ENCODE results near the gene RAB22A.

RAB22A gene

GRCh38 chr20:58300321-58300720 is 9.2 kb upstream of the RAB22A start:
- Histone ChIP-seq H3K27me3 (ENCODE audit: control insufficient read depth, insufficient read depth, low read length, poor library complexity, severe bottlenecking) (no peaks in the 10 kb centered on the region), H3K9me3 (ENCODE audit: control insufficient read depth, low read length) (no peaks in the 10 kb centered on the region), H3K27ac (ENCODE audit: insufficient read depth, low read depth, low read length, poor library complexity, severe bottlenecking) (no peak overlapping the region), H3K4me1 (ENCODE audit: control insufficient read depth, insufficient read depth, low read length) (no peaks in the 10 kb centered on the region), H3K36me3 (ENCODE audit: control insufficient read depth, insufficient read depth, low read length) (no peaks in the 10 kb centered on the region), H3K4me3 (ENCODE audit: insufficient read depth, low read depth, low read length) (no peak overlapping the region)
- 83 to 89% methylated on average over 5 of the region's 5 CpGs for whole genome bisulfite sequencing, 2 experiments

GRCh38 chr20:58303547-58303946 is 6.0 kb upstream of the RAB22A start:
- no peak overlapping the region for H3K27ac ChIP-seq (ENCODE audit: insufficient read depth, low read depth, low read length, poor library complexity, severe bottlenecking)
- no peak overlapping the region for H3K4me3 ChIP-seq (ENCODE audit: insufficient read depth, low read depth, low read length)
- WGBS, 2 experiments: 81 to 84% methylated on average over 1 of the region's 1 CpG
- H3K9me3 ChIP-seq (ENCODE audit: control insufficient read depth, low read length): no peaks in the 10 kb centered on the region
- no peaks in the 10 kb centered on the region for H3K36me3 ChIP-seq (ENCODE audit: control insufficient read depth, insufficient read depth, low read length)
- H3K4me1 ChIP-seq (ENCODE audit: control insufficient read depth, insufficient read depth, low read length): no peaks in the 10 kb centered on the region
- no peaks in the 10 kb centered on the region for H3K27me3 ChIP-seq (ENCODE audit: control insufficient read depth, insufficient read depth, low read length, poor library complexity, severe bottlenecking)

- Histone ChIP-seq H3K4me3 (ENCODE audit: insufficient read depth, low read depth, low read length) (no peak overlapping the region), H3K9me3 (ENCODE audit: control insufficient read depth, low read length) (no peaks in the 10 kb centered on the region), H3K4me1 (ENCODE audit: control insufficient read depth, insufficient read depth, low read length) (no peaks in the 10 kb centered on the region), H3K36me3 (ENCODE audit: control insufficient read depth, insufficient read depth, low read length) (no peaks in the 10 kb centered on the region), H3K27me3 (ENCODE audit: control insufficient read depth, insufficient read depth, low read length, poor library complexity, severe bottlenecking) (no peaks in the 10 kb centered on the region), H3K27ac (ENCODE audit: insufficient read depth, low read depth, low read length, poor library complexity, severe bottlenecking) (no peak overlapping the region)
- 95 to 96% methylated on average over 1 of the region's 1 CpG for WGBS, 2 experiments
These were observed 4.5 kb upstream of the RAB22A start for GRCh38 chr20:58305061-58305460.

- H3K27me3 ChIP-seq (ENCODE audit: control insufficient read depth, insufficient read depth, low read length, poor library complexity, severe bottlenecking): no peaks in the 10 kb centered on the region
- WGBS, 2 experiments: 95 to 97% methylated on average over 11 of the region's 11 CpGs
- H3K36me3 ChIP-seq (ENCODE audit: control insufficient read depth, insufficient read depth, low read length): no peaks in the 10 kb centered on the region
- H3K4me1 ChIP-seq (ENCODE audit: control insufficient read depth, insufficient read depth, low read length): peaks cover 5% of the 10 kb centered on the region
- H3K9me3 ChIP-seq (ENCODE audit: control insufficient read depth, low read length): no peaks in the 10 kb centered on the region
- no peak overlapping the region for H3K4me3 ChIP-seq (ENCODE audit: insufficient read depth, low read depth, low read length)
- no peak overlapping the region for H3K27ac ChIP-seq (ENCODE audit: insufficient read depth, low read depth, low read length, poor library complexity, severe bottlenecking)
These were observed 2.9 kb upstream of the RAB22A start for GRCh38 chr20:58306421-58307261.

GRCh38 chr20:58307270-58307669 is 2.2 kb upstream of the RAB22A start:
- Histone ChIP-seq H3K4me1 (ENCODE audit: control insufficient read depth, insufficient read depth, low read length) (peaks cover 5% of the 10 kb centered on the region), H3K4me3 (ENCODE audit: insufficient read depth, low read depth, low read length) (no peak overlapping the region), H3K27me3 (ENCODE audit: control insufficient read depth, insufficient read depth, low read length, poor library complexity, severe bottlenecking) (no peaks in the 10 kb centered on the region), H3K27ac (ENCODE audit: insufficient read depth, low read depth, low read length, poor library complexity, severe bottlenecking) (no peak overlapping the region), H3K36me3 (ENCODE audit: control insufficient read depth, insufficient read depth, low read length) (no peaks in the 10 kb centered on the region), H3K9me3 (ENCODE audit: control insufficient read depth, low read length) (no peaks in the 10 kb centered on the region)
- WGBS, 2 experiments: 95 to 96% methylated on average over 7 of the region's 7 CpGs

GRCh38 chr20:58308290-58308679 is 1.2 kb upstream of the RAB22A start:
- H3K4me3 ChIP-seq (ENCODE audit: insufficient read depth, low read depth, low read length): peak overlapping the region; percentile 49
- peaks cover 4% of the 10 kb centered on the region for H3K36me3 ChIP-seq (ENCODE audit: control insufficient read depth, insufficient read depth, low read length)
- H3K27me3 ChIP-seq (ENCODE audit: control insufficient read depth, insufficient read depth, low read length, poor library complexity, severe bottlenecking): no peaks in the 10 kb centered on the region
- no peak overlapping the region for H3K27ac ChIP-seq (ENCODE audit: insufficient read depth, low read depth, low read length, poor library complexity, severe bottlenecking)
- H3K4me1 ChIP-seq (ENCODE audit: control insufficient read depth, insufficient read depth, low read length): peaks cover 5% of the 10 kb centered on the region
- 86 to 91% methylated on average over 9 of the region's 9 CpGs for WGBS, 2 experiments
- H3K9me3 ChIP-seq (ENCODE audit: control insufficient read depth, low read length): no peaks in the 10 kb centered on the region

GRCh38 chr20:58308680-58309527 is 611 bp upstream of the RAB22A start:
- Histone ChIP-seq H3K4me1 (ENCODE audit: control insufficient read depth, insufficient read depth, low read length) (peaks cover 5% of the 10 kb centered on the region), H3K36me3 (ENCODE audit: control insufficient read depth, insufficient read depth, low read length) (peaks cover 4% of the 10 kb centered on the region), H3K27me3 (ENCODE audit: control insufficient read depth, insufficient read depth, low read length, poor library complexity, severe bottlenecking) (no peaks in the 10 kb centered on the region), H3K4me3 (ENCODE audit: insufficient read depth, low read depth, low read length) (peak overlapping the region; percentile 49), H3K27ac (ENCODE audit: insufficient read depth, low read depth, low read length, poor library complexity, severe bottlenecking) (no peak overlapping the region), H3K9me3 (ENCODE audit: control insufficient read depth, low read length) (no peaks in the 10 kb centered on the region)
- 24 to 29% methylated on average over 38 to 40 of the region's 41 CpGs for WGBS, 2 experiments

GRCh38 chr20:58310291-58310782 is 822 bp downstream of the RAB22A start:
- H3K27ac ChIP-seq (ENCODE audit: insufficient read depth, low read depth, low read length, poor library complexity, severe bottlenecking): no peak overlapping the region
- H3K9me3 ChIP-seq (ENCODE audit: control insufficient read depth, low read length): no peaks in the 10 kb centered on the region
- 17 to 35% methylated on average over 1 of the region's 1 CpG for WGBS, 2 experiments
- H3K27me3 ChIP-seq (ENCODE audit: control insufficient read depth, insufficient read depth, low read length, poor library complexity, severe bottlenecking): no peaks in the 10 kb centered on the region
- H3K36me3 ChIP-seq (ENCODE audit: control insufficient read depth, insufficient read depth, low read length): peaks cover 4% of the 10 kb centered on the region
- H3K4me1 ChIP-seq (ENCODE audit: control insufficient read depth, insufficient read depth, low read length): peaks cover 5% of the 10 kb centered on the region
- H3K4me3 ChIP-seq (ENCODE audit: insufficient read depth, low read depth, low read length): peak overlapping the region; percentile 89

- H3K27me3 ChIP-seq (ENCODE audit: control insufficient read depth, insufficient read depth, low read length, poor library complexity, severe bottlenecking): no peaks in the 10 kb centered on the region
- no peak overlapping the region for H3K4me3 ChIP-seq (ENCODE audit: insufficient read depth, low read depth, low read length)
- H3K27ac ChIP-seq (ENCODE audit: insufficient read depth, low read depth, low read length, poor library complexity, severe bottlenecking): no peak overlapping the region
- H3K4me1 ChIP-seq (ENCODE audit: control insufficient read depth, insufficient read depth, low read length): peaks cover 5% of the 10 kb centered on the region
- H3K9me3 ChIP-seq (ENCODE audit: control insufficient read depth, low read length): no peaks in the 10 kb centered on the region
- 92 to 100% methylated on average over 2 of the region's 2 CpGs for WGBS, 2 experiments
- peaks cover 10% of the 10 kb centered on the region for H3K36me3 ChIP-seq (ENCODE audit: control insufficient read depth, insufficient read depth, low read length)
These were observed 3.3 kb downstream of the RAB22A start for GRCh38 chr20:58312836-58313235.

- Histone ChIP-seq H3K4me1 (ENCODE audit: control insufficient read depth, insufficient read depth, low read length) (peaks cover 5% of the 10 kb centered on the region), H3K4me3 (ENCODE audit: insufficient read depth, low read depth, low read length) (no peak overlapping the region), H3K27me3 (ENCODE audit: control insufficient read depth, insufficient read depth, low read length, poor library complexity, severe bottlenecking) (no peaks in the 10 kb centered on the region), H3K36me3 (ENCODE audit: control insufficient read depth, insufficient read depth, low read length) (peaks cover 10% of the 10 kb centered on the region), H3K27ac (ENCODE audit: insufficient read depth, low read depth, low read length, poor library complexity, severe bottlenecking) (no peak overlapping the region), H3K9me3 (ENCODE audit: control insufficient read depth, low read length) (no peaks in the 10 kb centered on the region)
- 92 to 96% methylated on average over 4 of the region's 4 CpGs for WGBS, 2 experiments
These were observed 3.9 kb downstream of the RAB22A start for GRCh38 chr20:58313396-58313795.

All from ectodermal cell (in vitro differentiated cells).